Activated CD4-positive, alpha-beta T cell treated with anti-CD3 and anti-CD28 coated beads for 36 hours (primary cell): Measurements from ENCODE around the gene CLEC16A. TPM values are rescaled to one million over a fixed set of nuclear protein-coding genes. Genes with fewer than 3 reads are reported as not detected.

ENCODE experiments used
- ATAC-seq: fragments of 200-7000 bp; cut with Tn5 transposase; one replicate; pipeline ENCODE4 v1.10.0; 2021; ENCODE audit warnings: mild to moderate bottlenecking, moderate library complexity
- CTCF ChIA-PET: fragments of 350-600 bp; sonication (Branson Sonifier 250); formaldehyde crosslinking; loops from one replicate; lab custom pipeline; 2021; ENCODE audit warnings: antibody characterized with exemption; lab: Charles Lee
- POLR2A ChIA-PET: fragments of 350-600 bp; sonication (Branson Sonifier 250); formaldehyde crosslinking; loops from one replicate; lab custom pipeline; 2021; ENCODE audit warnings: antibody characterized with exemption, inconsistent platforms; lab: Charles Lee
- DNase-seq: peaks from one replicate; pipeline ENCODE4 v3.0.0-alpha.2; 2020
- H3K27ac Mint-ChIP-seq: one replicate; pipeline ENCODE4 v1.8.0; 2021; ENCODE audit warnings: mixed read lengths
- H3K27me3 Mint-ChIP-seq: one replicate; pipeline ENCODE4 v1.8.0; 2021; ENCODE audit warnings: mixed read lengths
- H3K36me3 Mint-ChIP-seq: one replicate; pipeline ENCODE4 v1.8.0; 2021; ENCODE audit warnings: low read depth, mixed read lengths
- H3K4me1 Mint-ChIP-seq: one replicate; pipeline ENCODE4 v1.8.0; 2021; ENCODE audit warnings: mixed read lengths
- H3K4me3 Mint-ChIP-seq: one replicate; pipeline ENCODE4 v1.8.0; 2021; ENCODE audit warnings: mild to moderate bottlenecking, moderate library complexity, mixed read lengths
- H3K9me3 Mint-ChIP-seq: one replicate; pipeline ENCODE4 v1.8.0; 2021; ENCODE audit warnings: low read depth, mixed read lengths
- intact Hi-C, 2 experiments: fragments of 100-400 bp; cut with DNase I in 1 of 2; cut with micrococcal nuclease in 1 of 2; formaldehyde crosslinking; loops; one replicate each; pipeline versions ENCODE4 v1.14.2 to v1.15.1; 2022 to 2024; cut with DNase I, micrococcal nuclease
- total RNA-seq, 2 experiments: library from RNA; stranded (reverse); gene quantifications; one replicate each; pipeline ENCODE4 v1.2.3, GENCODE V29; 2021

The CLEC16A gene
- total RNA-seq, 2 experiments from 2014 or later = 23.5 to 25.4 TPM

DNA sequence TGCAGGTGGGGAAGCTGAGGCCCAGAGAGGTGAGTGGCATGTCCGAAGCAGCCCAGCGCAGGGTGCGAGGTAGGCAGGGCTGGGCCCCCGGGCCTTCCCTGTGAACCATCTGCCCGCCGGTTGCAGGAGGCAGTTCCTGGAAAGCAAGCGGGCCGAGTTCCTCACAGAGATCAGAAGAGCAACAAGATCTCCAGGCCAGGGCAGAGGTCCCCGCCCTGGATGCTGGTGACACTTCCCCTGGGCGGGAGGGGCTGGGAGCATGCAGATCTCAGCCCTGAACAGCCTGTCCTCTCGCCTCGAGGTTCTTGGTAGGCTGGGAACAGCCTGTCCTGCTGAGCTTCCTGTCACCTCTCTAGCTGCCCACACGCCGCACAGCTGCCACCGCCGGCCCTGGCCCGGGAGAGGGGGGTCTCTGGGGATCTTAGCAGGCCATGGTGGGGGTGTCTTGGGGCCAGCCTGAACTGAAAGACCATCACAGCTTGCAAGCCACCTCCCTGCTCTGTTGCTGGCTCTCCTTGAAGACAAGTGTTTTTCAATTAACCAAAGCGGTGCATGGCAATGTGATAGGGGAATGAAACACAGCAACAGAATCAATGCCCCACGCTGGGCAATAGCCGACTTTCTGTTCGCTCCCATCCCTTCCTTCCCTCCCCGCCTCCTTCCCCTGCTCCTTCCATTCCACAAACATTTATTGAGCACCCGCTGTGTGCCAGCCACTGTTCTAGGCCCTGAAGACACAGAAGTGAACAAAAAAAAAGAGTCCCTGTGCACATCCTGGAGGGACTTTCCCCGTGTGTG lies 279.9 kb downstream of the CLEC16A start:
- Mint-ChIP-seq H3K27ac (peak overlapping the region; percentile 98), H3K27me3 (no peaks in the 10 kb centered on the region), H3K36me3 (peaks cover 2% of the 10 kb centered on the region), H3K4me3 (peak overlapping the region; percentile 54), H3K9me3 (peaks cover 1% of the 10 kb centered on the region), H3K4me1 (peaks cover 61% of the 10 kb centered on the region)
- intact Hi-C loops = loop anchor here (2.0 to 5.0 kb wide), 6 partner anchors 17 to 353 kb away; no protein-coding TSS in a partner anchor
- POLR2A ChIA-PET = interaction anchor here (0.6 to 3.7 kb wide), 28 partner anchors 10 to 266 kb away, joined by 3 to 79 read pairs (median 5); partner anchors contain the start of gene SOCS1
- DNase-seq = peak; percentile 88
- CTCF ChIA-PET = interaction anchor here (0.8 to 2.6 kb wide), 12 partner anchors 8 to 844 kb away, joined by 3 to 18 read pairs (median 7); partner anchors contain the start of gene SOCS1
- peak; percentile 55 for ATAC-seq

DNA sequence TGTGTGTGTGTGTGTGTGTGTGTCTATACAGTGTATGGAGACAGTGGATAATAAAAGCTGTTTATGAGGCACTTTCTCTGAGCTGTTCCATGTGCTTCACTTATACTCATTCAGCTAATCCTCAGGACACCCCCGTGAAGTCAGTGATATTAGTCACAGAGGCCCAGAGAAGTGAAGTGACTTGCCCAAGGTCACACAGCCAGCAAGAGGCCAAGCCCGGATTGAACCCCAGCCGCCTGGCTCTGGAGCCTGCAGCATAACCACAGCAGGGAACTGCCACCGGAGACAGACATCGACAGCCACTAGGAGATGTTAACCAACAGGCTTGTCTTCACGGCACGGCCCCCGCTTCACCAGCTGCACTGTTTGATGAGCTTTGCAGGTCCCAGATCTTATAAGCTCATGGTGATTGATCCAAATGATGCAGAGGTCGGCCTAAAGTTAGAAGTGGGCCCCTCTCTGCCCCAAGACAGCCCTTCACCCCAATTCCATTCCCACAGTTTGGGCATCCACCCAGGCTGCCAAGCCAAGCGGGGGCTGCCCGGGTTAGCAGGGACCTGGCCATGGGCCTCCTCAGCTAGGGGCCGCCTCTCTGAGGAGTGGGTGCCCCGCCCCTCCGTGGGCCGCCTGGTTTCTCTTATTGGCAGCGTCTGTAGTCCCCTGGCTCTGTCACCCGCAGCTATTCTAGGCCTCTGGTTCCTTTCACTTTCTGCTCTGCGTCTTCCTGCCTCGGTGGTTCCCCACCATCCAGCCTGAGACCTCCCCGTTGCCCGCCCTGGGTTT lies 280.7 kb downstream of the CLEC16A start:
- Mint-ChIP-seq H3K9me3 (no peaks in the 10 kb centered on the region), H3K4me3 (peak overlapping the region; percentile 54), H3K36me3 (peaks cover 2% of the 10 kb centered on the region), H3K27me3 (no peaks in the 10 kb centered on the region), H3K27ac (peak overlapping the region; percentile 98), H3K4me1 (peaks cover 66% of the 10 kb centered on the region)
- CTCF ChIA-PET = interaction anchor here (0.6 to 2.6 kb wide), 21 partner anchors 8 to 843 kb away, joined by 3 to 18 read pairs (median 4); partner anchors contain the start of genes SOCS1 and ZC3H7A
- POLR2A ChIA-PET = interaction anchor here (0.6 to 3.7 kb wide), 32 partner anchors 9 to 267 kb away, joined by 3 to 79 read pairs (median 5); partner anchors contain the start of gene SOCS1
- intact Hi-C loops = loop anchor here (1.0 to 5.0 kb wide), 17 partner anchors 8 to 483 kb away; partner anchors contain the start of genes DEXI (in 1 of the 2), NUBP1 (in 1 of the 2), RMI2 (in 1 of the 2) and SOCS1 (in 1 of the 2)
- ATAC-seq (peak; percentile 76), DNase-seq (peak; percentile 96)

GRCh38 chr16:11225677-11226549 lies 281.5 kb downstream of the CLEC16A start:
- ChIA-PET CTCF (interaction anchor here (0.6 to 2.6 kb wide), 19 partner anchors 8 to 571 kb away, joined by 3 to 18 read pairs (median 4); partner anchors contain the start of genes SOCS1 and ZC3H7A), POLR2A (interaction anchor here (0.8 to 3.7 kb wide), 21 partner anchors 9 to 268 kb away, joined by 3 to 79 read pairs (median 5); partner anchors contain the start of gene SOCS1)
- intact Hi-C loops = loop anchor here (1.0 to 5.0 kb wide), 16 partner anchors 7 to 484 kb away; partner anchors contain the start of genes DEXI (in 1 of the 2), NUBP1 (in 1 of the 2), RMI2 (in 1 of the 2) and SOCS1 (in 1 of the 2)
- Mint-ChIP-seq H3K4me1 (peaks cover 68% of the 10 kb centered on the region), H3K27ac (peak overlapping the region; percentile 98), H3K36me3 (peaks cover 2% of the 10 kb centered on the region), H3K27me3 (no peaks in the 10 kb centered on the region), H3K9me3 (no peaks in the 10 kb centered on the region), H3K4me3 (peak overlapping the region; percentile 54)
- DNase-seq (peak; percentile 51), ATAC-seq (no peak)

DNA sequence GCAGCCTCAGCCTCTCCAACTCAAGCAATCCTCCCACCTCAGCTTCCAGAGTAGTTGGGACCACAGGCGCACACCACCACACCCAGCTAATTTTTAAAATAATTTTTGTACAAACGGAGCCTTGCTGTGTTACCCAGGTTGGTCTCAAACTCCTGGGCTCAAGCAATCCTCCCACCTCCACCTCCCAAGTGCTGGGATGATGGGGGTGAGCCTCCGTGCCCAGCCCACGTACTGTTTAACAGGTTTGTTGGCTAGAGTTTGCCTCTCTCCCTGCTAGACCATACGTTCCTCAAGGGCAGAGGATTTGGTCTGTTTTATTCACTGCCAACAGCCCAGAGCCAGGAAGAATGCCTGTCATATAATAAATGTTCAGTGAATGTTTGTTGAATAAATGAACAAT lies 285.1 kb downstream of the CLEC16A start:
- intact Hi-C loops = loop anchor here in 1 of 2 experiments (5.0 kb wide), 1 partner anchor 487 kb away; the partner anchor contains the start of gene NUBP1
- Mint-ChIP-seq H3K27ac (peak overlapping the region; percentile 68), H3K4me3 (no peak overlapping the region), H3K27me3 (no peaks in the 10 kb centered on the region), H3K36me3 (no peaks in the 10 kb centered on the region), H3K4me1 (peaks cover 83% of the 10 kb centered on the region), H3K9me3 (no peaks in the 10 kb centered on the region)
- CTCF ChIA-PET = no interaction called here
- no peak for DNase-seq
- POLR2A ChIA-PET = no interaction called here
- no peak for ATAC-seq

GRCh38 chr16:11229906-11230305 lies 285.5 kb downstream of the CLEC16A start:
- intact Hi-C loops = loop anchor here in 1 of 2 experiments (5.0 kb wide), 1 partner anchor 488 kb away; the partner anchor contains the start of gene NUBP1

DNA sequence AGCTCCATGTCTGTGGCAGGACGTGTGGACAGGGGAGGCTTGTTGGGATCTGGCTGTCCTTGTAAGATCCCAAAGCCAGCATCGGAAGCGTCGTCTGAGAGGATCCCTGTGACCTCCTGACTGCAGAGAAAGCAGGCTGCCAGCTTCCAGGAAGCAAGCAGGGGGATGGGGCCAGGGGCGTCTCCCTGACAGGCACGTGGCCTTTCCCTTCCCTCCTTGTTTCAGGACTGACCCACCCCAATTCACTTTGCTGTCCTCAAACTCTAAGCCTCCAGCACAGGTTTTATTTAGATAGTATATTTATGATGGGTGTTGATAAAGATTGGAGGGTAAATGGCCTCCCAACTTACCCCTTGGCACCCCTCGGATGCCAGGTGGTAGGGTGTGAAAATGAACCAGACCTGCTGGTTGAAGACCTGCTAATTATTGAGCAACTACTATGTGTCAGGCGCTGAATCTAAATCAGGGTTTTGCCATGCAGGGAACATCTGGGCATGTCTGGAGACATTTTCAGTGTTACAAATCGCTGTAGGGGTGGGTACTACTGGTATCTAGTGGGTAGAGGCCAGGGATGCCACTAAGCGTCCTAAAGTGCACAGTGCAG lies 287.1 kb downstream of the CLEC16A start:
- no peak for DNase-seq
- H3K27me3 Mint-ChIP-seq = no peaks in the 10 kb centered on the region
- H3K9me3 Mint-ChIP-seq = no peaks in the 10 kb centered on the region
- H3K36me3 Mint-ChIP-seq = no peaks in the 10 kb centered on the region
- CTCF ChIA-PET = interaction anchor here (0.7 to 2.2 kb wide), 4 partner anchors 13 to 267 kb away, joined by 3 to 7 read pairs (median 3); no protein-coding TSS in a partner anchor
- POLR2A ChIA-PET = interaction anchor here (0.7 kb wide), 1 partner anchor 21 kb away, joined by 3 read pairs; no protein-coding TSS in a partner anchor
- no peak overlapping the region for H3K4me3 Mint-ChIP-seq
- H3K27ac Mint-ChIP-seq = peak overlapping the region; percentile 81
- intact Hi-C loops = no loop called here
- H3K4me1 Mint-ChIP-seq = peaks cover 78% of the 10 kb centered on the region
- ATAC-seq = no peak

More at GRCh38 chr16:11229906-11230305, 285.5 kb downstream of the CLEC16A start:
- Mint-ChIP-seq H3K9me3 (no peaks in the 10 kb centered on the region), H3K4me3 (no peak overlapping the region), H3K4me1 (peaks cover 82% of the 10 kb centered on the region), H3K36me3 (no peaks in the 10 kb centered on the region), H3K27ac (peak overlapping the region; percentile 68), H3K27me3 (no peaks in the 10 kb centered on the region)
- ATAC-seq (no peak), DNase-seq (no peak)
- ChIA-PET CTCF (interaction anchor here (2.2 kb wide), 1 partner anchor 265 kb away, joined by 7 read pairs; no protein-coding TSS in a partner anchor), POLR2A (no interaction called here)

Other genes starting within 250 kb of the CLEC16A start
- gene TEKT5, start 249.6 kb upstream of the CLEC16A start, total RNA-seq = under 1 TPM in 1 of 2 experiments, not detected in 1; 0.27 TPM
- 10 to 100 TPM; 25.9 to 33.1 TPM for gene NUBP1, start 200.7 kb upstream of the CLEC16A start, total RNA-seq
- gene TVP23A, start 125.8 kb upstream of the CLEC16A start, total RNA-seq = under 1 TPM in 1 of 2 experiments, not detected in 1; 0.09 TPM
- 1 to 10 TPM in 1 of 2 experiments, under 1 TPM in 1; 0.87 to 1.4 TPM for gene CIITA, start 67.4 kb upstream of the CLEC16A start, total RNA-seq
- 10 to 100 TPM; 33.8 to 34.9 TPM for gene DEXI, start 2.1 kb upstream of the CLEC16A start, total RNA-seq